GM21360 (cell line): Measurements from ENCODE around the gene KCNK6.
A peak's percentile ranks its signal among the peaks of the same experiment; 100 is the strongest.
"Not testable (repeated sequence)": the region's sequence is repeated elsewhere in the genome, so short reads cannot be mapped to it uniquely, and the experiment has no call there.

Experiments
- ATAC-seq: cut with Tn5 transposase; IDR thresholded peaks from one replicate; pipeline ENCODE4 v1.9.1; 2021; ENCODE audit warnings: mild to moderate bottlenecking, moderate library complexity; ENCODE audit not compliant: unreplicated experiment

The KCNK6 gene

DNA sequence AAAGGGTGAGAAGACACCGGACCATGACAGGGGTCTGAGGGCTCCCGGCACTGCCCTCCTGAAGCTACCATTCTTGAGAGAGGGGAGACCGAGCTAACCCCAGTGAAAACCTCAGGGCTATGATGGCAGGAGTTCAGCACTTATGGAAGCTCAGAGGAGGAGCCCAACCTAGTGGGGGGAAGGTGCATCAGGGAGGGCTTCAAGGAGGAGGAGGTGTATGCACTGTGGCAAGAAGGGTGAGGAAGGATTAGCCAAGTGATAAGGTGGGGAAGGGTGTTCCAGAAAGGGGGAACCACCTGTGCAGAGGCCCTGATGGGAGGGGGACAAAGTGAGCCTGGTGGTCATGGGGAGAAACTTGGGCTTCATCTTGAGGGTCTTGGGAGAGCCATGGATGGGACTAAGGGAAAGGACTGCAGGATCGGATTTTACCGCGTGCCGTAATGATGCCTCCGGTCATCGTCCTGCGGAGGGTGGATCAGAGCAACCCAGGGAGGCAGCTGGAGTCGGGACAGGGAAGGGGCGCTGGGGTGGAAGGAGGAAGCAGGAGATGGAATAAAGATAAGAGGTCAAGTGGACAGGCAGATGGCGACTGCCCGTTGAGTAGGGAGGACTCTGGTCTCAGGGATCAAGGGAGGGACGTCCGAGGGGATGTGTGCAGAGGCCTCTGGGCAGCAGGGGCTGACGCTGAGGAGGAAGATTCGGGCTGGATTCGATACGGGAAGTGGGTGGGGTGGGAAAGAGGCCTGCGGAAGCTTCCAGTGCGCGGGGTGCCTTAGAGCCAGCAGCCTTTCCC, 41.4 kb downstream of the KCNK6 start:
- no peak for ATAC-seq

DNA sequence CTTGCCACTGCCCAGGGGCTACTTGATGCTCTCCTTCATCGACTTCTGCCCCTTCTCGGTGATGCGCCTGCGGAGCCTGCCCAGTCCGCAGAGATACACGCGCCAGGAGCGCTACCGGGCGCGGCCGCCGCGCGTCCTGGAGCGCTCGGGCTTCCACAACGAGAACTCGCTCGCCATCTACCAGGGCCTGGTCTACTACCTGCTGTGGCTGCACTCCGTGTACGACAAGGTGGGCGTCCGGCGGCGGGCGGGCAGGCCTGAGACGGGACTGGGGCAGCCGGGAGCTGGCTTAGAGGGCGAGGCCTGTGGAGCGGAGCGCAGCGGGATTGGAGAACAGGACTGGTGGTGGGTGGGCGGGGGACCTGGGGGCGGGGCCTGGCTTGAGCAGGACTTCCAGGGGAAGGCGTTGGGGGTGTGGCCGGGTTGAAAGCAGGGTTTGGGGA, 42.0 kb downstream of the KCNK6 start:
- ATAC-seq = no peak

DNA sequence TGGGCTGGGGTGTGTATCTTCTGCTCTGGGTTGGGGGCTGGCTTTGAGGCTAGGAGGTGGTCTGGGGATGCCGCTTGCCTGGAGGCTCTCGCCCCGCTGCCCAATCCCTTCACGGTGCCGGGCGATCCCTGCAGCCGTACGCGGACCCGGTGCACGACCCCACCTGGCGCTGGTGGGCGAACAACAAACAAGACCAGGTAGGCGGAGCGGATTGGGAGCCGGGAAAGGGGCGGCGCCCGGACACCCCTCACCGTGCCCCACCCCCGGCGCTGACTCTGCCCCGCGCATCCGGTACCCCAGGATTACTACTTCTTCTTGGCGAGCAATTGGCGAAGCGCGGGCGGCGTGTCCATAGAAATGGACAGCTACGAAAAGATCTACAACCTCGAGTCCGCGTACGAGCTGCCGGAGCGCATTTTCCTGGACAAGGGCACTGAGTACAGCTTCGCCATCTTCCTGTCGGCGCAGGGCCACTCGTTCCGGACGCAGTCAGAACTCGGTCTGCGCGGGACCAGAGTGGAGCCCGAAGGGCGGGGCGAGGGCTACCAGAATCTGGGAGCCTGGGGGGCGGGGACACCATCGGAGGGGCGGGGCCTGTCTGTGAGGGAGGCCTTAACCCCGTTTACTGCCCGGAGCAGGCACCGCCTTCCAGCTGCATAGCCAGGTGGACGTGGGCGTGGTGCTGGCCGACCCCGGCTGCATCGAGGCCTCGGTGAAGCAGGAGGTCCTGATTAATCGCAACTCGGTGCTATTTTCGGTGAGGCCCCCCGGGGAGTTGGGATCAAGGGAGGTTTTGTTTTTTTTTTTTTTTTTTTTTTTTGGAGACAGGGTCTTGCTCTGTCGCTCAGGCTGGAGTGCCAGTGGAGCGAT, 42.7 kb downstream of the KCNK6 start:
- ATAC-seq = no peak

DNA sequence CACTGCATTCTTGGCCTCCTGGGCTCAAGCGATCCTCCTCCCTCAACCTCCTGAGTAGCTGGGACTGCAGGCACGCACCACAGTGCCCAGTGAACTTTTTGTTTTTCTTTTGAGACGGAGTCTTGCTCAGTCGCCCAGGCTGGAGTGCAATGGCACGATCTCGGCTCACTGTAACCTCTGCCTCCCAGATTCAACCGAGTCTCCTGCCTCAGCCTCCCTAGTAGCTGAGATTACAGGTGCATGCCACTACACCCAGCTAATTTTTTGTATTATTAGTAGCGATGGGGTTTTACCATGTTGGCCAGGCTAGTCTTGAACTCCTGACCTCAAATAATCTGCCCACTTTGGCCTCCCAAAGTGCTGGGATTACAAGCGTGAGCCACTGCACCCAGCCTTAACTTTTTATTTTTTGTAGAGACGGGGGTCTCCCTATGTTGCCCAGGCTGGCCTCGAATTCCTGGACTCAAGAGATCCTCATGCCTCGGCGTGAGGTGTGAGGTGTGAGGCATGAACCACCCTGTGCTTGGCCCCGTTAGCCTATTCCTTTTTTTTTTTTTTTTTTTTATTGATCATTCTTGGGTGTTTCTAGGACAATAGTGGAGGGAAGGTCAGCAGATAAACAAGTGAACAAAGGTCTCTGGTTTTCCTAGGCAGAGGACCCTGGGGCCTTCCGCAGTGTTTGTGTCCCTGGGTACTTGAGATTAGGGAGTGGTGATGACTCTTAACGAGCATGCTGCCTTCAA, 43.5 kb downstream of the KCNK6 start:
- ATAC-seq = not testable (repeated sequence)

DNA sequence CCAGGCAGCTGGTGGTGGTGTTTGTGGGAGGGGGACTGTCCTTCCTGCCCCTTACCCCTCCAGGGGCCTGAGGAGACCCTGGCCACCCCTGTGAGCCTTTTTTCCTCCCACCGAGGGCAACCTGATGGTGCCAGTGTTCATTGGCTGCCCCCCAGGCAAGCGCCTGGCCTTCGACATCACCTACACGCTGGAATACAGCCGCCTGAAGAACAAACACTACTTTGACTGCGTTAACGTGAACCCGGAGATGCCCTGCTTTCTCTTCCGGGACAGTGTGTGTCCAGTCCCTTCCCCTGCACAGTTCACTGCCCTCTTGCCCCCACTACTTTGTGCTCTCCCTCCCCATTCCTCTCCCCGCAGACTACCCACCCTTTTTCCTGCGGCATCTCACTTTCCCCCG, 47.4 kb downstream of the KCNK6 start:
- ATAC-seq = no peak

DNA sequence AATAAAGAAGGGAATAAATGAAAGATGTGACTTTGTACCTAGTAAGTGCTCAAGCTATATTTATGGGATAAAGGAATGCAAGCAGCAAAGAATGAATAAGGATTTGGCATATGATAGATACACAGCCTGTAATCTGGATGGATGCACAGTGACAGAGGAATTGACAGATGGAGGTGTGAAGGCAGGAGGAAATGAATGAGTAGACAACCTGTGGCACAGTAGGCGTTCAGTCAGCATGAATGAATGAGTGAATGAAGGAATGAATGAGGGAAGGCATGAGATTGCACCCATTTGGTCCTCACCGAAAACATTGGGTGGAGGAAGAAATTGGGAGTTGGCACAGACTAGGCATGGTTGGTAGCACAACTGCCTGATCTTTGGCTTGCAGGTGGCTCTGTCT, 49.9 kb downstream of the KCNK6 start:
- ATAC-seq = no peak

DNA sequence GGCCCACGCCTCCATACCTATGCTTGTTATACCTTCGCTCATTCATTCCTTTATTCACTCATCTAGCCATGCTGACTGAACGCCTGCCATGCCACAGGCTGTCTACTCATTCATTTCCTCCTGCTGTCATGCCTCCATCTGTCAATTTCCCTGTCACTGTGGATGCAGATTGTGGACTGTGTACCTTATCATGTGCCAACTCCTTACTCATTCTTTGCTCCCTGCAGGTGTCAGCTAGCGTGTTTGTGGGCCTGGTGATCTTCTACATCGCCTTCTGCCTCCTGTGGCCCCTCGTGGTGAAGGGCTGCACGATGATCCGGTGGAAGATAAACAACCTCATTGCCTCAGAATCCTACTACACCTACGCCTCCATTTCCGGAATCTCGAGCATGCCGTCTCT, 50.7 kb downstream of the KCNK6 start:
- ATAC-seq = no peak

DNA sequence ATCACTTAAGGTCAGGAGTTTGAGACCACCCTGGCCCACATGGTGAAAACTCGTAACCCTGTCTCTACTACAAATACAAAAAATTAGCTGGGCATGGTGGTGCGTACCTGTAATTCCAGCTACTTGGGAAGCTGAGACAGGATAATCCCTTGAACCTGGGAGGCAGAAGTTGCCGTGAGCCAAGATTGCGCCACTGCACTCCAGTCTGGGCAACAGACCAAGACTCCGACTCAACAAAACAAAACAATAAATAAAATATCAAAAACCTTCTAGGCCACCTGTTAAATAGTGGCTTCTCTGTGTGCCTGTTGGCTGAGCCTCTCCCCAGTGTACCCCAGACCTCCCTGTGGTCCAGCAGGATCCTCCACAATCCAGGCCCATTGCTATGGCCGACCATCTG, 51.4 kb downstream of the KCNK6 start:
- no peak for ATAC-seq

DNA sequence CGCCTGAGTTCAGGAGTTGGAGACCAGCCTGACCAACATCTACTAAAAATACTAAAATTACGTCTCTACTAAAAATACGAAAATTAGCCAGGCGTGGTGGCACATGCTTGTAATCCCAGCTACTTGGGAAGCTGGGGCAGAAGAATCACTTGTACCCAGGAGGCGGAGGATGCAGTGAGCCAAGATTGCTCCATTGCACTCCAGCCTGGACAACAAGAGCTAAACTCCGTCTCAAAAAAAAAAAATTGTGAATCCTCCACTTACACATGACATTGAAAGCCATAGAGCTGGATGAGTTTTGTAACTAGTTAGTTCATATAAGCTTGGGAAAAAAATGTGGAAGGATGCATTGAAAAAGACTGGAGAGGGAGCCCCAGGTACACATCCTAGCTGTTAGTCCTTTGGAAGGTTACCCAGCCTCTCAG, 54.3 kb downstream of the KCNK6 start:
- no peak for ATAC-seq

DNA sequence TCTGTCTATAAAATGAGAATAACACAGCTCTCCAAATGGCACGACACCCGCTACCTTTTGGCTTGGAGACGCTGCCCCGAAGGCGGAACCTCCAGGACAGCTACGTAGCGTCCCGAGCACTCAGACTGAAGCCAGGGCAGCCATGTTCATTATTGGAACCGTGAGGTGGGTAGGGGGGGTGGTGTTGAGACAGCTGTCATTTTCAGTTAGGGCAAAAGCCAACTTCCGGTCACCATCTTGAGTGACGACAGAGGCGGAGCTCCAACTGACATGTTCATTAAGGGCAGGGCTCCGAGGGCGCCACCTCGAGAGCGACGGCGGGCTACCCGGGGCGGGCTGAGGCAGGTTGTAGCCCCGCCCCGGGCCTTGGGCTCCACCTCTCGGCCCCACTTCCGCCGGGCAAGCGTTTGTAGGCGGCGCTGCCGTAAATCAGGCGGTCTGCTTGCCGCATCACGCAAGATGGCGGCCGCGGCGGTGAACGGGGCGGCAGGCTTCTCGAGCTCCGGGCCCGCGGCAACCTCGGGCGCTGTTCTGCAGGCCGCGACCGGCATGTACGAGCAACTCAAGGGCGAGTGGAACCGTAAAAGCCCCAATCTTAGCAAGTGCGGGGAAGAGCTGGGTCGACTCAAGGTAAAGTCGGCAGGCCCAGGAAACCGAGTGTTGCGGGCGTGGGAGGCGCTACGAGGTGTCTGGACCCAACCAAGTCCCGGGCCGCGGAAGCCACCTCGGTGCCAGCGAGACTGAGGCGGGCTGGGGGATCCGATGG, 54.9 kb downstream of the KCNK6 start, which contains the start of gene PSMD8:
Gene PSMD8, plus strand, starts transcription at position 240 of the 766 bp plus-strand sequence. Its CDS starts 31 bp downstream, at position 271.
- peak; percentile 88 for ATAC-seq

DNA sequence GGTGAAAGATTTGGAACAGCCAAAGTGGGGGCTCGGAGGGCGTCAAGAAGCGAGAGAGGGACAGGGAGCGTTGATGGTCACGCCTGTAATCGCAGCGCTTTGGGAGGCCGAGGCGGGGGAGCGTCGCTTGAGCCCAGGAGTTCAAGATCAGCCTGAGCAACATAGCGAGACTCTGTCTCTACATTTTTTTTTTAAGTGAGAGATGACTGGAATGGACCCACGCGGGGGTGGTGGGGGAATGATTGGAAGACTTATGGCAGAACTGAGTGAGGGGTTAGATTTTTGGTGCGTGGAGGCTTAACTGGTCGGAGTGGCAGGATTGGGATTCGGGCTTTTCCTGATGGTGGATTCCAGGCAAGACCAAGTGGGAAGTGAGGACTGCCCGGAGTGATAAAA, 55.5 kb downstream of the KCNK6 start:
- no peak for ATAC-seq

DNA sequence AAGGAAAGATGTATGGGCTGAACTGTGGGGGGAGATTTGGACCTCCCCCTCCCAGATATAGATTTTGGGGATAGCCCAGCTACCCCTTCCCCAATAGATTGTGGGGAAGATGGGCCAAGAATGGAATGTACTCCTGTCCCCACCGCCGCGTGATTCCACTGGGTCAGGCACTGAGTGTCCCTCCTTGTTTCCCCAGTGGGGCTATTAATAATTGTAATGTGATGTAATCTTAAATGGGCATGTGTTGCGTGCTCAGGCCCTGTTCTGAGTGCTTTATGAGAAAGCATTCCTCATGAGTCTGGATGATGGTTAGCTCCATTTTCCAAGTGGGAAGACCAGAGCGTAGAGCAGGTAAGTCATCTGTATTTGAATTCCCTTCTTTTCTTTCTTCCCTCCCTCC, 56.1 kb downstream of the KCNK6 start:
- no peak for ATAC-seq

DNA sequence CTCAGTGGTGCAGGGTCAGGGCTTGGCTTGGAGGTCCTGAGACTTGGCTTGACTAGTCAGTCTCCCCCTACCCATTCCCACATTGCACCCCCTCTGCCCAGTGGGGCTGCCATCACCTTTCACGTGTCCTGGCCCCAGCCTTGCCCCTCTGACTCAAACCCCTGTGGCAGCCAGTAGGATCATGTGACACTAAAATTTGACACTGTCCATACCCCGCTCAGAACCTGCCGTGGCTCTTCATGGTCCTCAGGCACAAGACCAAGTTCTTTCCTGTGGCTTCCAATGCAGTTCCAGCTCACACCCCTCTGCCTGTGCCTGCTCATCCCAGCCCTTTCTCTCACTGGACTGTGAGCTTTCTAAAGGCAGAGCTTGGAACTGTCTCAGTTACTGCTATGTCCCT, 56.9 kb downstream of the KCNK6 start:
- ATAC-seq = no peak

DNA sequence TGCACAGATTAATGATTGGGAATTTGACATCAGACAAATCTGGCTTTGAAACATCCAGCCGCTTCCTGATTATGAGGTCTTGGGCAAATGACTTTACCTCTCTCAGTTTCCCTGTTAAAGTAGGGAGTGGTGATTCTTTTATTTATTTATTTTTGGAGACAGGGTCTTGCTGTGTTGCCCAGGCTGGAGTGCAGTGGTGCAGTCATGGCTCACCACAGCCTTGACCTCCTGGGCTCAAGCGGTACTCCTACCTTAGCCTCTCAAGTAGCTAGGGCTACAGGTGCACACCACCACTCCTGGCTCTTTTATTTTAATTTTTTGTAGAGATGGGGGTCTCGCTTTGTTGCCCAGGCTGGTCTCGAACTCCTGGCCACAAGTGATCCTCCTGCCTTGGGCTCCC, 57.4 kb downstream of the KCNK6 start:
- no peak for ATAC-seq

DNA sequence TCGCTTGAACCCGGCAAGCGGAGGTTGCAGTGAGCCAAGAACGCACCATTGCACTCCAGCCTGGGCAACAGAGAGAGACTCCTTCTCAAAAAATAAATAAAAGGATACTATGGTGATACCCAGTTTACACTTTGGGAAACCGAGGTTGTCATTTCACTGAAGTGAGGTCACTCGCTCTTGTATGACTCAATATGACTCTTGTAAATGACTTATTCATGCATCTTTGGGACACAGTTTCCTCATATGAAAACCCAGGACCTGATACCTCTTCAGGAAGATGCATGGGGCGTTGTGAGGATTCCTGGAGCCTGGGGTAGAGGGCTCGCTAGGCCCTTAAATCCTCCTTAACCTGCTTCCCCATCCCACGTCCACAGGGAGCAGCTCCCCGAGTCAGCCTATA, 59.2 kb downstream of the KCNK6 start:
- no peak for ATAC-seq

DNA sequence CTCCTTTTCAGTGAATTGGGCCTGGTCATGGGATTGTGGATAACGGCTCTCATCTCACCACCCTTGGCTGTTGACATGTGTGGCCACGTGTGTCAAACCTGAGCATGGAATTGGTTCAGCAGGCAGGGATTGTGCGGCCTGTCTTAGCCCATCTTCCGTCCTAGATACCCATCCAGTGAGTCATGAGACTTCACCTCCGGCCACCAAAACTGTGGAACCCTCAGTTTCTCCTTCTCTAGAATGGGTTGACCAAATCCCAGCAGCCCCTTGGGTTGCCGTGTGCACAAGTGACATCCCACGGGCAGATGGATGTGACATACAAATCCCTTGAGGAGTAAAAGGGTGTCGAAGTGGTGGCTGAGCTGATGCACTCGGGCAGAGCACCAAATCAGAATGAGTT, 61.5 kb downstream of the KCNK6 start:
- no peak for ATAC-seq
